Adipose tissue (tissue), 3 donors: Measurements from ENCODE around the gene SIL1. TPM values are rescaled to one million over a fixed set of nuclear protein-coding genes. Genes with fewer than 3 reads are reported as not detected.

Source experiments
- H3K27ac ChIP-seq: one replicate; pipeline ENCODE4 v1.5.1; 2013; ENCODE audit warnings: low read depth, low read length
- WGBS, 3 donors: extraction: QIAGEN DNeasy Blood & Tissue Kit; methylation state at CpG; one replicate each; pipeline ENCODE4 v1.1.7; 2013; 5-methylcytosine and 5-hydroxymethylcytosine counted together
- polyA plus RNA-seq, 3 donors: library from polyadenylated mRNA; stranded (reverse); fragments of 200-250 nt; gene quantifications; one replicate each; pipeline ENCODE4 v1.2.3, GENCODE V29; 2013
- donor health status: healthy with polysubstance abuse.
- donor health status: Bipolar disorder and iron deficiency.
- donor health status: healthy.

SIL1 gene
- polyA plus RNA-seq, 3 donors, result 31.5 to 65.9 (median 47.5) TPM

DNA sequence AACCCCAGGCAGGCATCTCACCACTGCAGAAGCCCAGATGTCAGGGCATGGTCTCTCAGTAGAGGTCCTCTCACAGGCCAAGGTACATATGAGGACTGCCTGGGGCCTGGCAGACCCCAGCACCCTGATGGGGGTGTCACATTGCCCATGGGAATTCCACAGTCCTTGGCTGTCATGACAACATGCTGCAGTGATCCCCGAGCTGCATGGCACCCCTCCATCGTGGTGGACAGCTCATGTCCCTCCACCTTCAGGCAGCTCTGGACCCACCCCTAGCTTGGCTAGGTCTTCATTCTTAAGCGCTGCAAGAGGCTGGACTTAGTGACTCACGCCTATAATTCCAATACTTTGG, 249.0 kb downstream of the SIL1 start:
- WGBS, 3 donors, result 71 to 92% (median 86%) methylated on average over 4 of the region's 4 CpGs
- H3K27ac ChIP-seq, result no peak overlapping the region

DNA sequence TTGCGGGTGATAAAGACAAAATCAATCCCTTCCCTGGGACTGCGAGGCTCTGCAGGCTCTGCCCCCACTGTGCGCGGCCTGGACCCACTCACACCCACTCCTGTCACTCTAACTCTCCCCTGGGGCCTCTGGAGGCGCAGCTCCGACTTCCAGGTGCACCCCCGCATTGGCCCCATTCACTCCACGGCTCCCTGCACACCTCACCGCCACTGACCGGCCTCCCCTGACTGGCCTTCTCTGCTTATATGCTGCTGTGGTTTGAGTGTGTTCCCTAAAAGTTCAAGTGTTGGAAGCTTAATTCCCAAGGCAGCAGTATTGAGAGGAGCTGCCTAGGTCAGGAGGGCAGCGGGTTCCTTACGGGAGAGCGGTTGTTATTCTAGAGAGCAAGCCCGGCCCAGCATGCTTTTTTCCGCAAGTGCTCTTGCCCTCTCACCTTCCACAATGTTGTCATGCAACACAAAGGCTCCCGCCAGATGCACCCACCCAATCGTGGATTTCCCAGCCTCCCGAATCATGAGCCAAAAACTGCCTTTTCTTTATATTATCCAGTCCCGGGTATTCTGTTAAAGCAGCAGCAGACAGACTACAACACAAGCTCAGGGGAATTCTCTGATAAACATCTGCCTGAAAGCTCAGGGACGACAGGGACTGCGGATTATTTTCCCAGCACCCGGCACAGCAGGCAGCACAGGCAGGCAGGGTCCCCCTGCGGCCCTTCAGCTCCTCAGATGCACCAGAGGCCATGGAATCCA, 249.5 kb downstream of the SIL1 start:
- 52 to 79% (median 73%) methylated on average over 23 of the region's 23 CpGs for WGBS, 3 donors

GRCh38 chr5:138947780-138948179, 250.4 kb downstream of the SIL1 start:
- 37 to 95% (median 91%) methylated on average over 5 of the region's 5 CpGs for WGBS, 3 donors
- H3K27ac ChIP-seq, result no peak overlapping the region

More for the DNA sequence above, 249.5 kb downstream of the SIL1 start:
- no peak overlapping the region for H3K27ac ChIP-seq

DNA sequence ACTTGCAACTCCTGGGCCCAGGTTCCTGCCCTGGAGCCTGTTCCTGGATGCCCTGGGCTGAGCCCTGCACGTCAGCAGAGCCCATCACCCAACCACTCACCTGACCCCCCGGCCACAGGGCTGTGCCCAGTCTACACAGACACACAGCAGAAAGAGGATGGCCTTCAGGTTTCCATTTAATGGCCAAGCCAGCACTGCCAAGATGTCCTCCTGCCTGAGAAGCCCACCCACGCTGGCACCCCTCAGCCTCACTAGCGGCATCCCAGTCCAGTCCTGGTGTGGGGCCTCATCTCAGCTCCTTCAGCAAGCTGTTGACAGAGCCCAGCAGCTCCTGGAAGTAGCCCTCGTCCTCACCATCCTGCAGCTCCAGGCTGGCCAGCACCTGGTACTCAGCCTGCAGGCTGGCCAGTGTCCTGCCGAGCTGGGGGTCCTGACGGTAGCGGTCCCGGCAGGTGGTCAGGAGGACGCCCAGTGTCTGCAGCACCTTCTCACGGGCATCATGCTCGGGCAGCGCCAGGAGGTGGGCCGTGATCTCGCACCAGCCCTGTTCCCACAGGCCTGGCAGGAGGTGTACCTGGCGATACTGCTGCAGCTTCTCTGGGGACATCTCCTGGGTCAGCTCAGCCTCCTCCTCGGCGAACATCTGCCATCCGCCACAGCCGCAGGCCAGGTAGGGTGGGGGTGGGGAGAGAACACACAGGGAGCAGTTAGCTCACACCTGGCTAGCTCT, 251.2 kb downstream of the SIL1 start:
- WGBS, 3 donors, result 94 to 97% (median 96%) methylated on average over 20 of the region's 20 CpGs
- no peak overlapping the region for H3K27ac ChIP-seq

DNA sequence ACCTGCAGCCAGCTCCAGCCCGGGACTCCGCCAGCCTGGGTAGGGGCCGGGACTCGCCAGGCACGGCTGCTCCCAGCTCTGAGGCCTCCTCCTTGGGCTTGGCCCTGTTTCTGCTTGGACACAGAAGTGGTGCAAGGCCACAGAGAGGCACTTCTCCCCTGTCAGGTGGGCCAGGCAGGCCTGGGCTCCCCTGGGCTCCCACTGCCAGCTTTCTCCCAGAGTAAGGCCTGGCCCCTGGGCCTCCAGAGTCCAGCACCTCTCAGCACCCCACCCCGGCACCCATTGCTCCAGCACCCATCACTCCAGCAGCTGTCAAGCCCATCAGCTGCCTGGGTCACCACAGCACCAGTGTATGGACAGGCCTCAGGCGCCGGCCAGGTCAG, 251.9 kb downstream of the SIL1 start:
- no peak overlapping the region for H3K27ac ChIP-seq
- WGBS, 3 donors, result 64 to 93% (median 91%) methylated on average over 8 of the region's 8 CpGs

DNA sequence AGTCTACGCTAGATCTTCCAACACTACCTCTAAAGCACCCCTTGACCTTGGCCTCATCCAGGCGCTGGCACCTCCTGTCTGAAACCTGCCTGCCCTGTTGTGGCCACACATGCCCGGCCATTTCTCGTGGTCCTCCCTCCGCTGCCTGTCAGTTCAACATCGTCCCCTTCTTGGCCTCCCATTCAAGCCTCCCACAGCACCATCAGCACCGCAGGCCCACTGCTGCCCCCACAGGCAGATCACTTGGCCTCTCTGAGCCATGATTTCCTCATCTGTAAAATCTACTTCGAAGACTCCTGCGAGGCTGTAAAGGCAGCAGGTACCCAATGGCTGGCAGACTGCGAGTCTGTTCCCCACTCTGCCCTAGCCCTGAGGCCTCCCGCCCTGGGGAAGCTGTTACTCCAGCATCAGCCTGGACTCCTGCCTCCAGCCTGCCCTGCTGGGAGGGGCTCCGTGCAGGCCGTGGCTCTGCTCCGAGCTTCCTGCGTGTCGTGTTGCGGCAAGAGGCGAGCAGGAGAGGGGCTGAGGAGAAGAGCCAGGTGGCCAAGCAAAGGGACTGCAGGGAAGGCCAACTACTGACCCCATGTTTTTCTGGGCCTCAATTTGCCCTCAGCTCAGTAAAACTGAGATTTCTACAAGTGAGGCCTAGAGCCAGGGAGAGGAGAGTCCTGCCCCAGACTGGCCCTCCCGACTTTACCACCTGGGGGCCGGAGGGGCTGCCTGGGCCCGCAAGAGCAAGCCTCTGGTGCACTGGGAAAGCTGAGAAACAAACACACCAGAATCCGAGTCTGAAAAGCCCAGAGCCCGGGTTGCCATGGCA, 252.5 kb downstream of the SIL1 start:
- H3K27ac ChIP-seq, result no peak overlapping the region
- WGBS, 3 donors, result 83 to 90% (median 89%) methylated on average over 23 of the region's 23 CpGs

DNA sequence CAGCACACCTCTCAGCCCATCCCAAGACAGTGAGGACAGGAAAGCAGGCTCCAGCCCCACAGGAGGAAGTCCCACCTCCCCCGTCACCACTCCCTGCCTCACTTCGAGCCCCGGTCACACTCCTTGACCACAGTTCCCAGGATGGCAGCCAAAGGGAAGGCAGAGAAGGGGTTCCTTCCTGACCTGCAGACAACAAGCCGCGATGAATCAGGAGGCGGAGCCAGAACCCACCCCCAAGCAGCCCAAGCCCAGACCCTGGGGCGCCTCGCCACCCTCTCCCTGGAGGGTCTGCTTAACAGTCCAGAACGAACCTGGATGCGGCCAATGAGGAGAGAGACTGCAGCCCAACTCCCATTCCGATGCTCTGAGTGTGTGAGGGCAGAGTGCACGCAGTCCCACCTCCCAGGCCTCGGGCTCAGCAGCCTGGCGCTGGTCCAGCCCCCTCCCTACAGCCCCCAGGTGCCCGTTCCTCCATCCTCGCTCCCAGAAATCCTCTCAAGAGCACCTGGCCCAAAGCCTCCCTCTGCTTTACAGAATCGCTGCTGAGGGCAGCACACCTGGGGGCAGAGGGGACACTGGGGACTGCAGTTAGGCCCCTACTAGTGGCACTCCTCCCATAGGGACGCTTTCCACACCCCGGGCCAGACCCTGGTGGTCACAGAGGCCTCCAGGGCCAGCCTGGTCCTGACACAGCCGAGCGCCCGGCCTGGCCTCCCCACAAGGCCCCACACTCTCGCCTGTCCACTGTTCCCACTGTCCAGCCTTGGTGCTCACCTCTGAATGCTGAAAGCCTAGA, 253.4 kb downstream of the SIL1 start:
- 71 to 84% (median 79%) methylated on average over 22 to 23 of the region's 23 CpGs for WGBS, 3 donors
- H3K27ac ChIP-seq, result no peak overlapping the region

DNA sequence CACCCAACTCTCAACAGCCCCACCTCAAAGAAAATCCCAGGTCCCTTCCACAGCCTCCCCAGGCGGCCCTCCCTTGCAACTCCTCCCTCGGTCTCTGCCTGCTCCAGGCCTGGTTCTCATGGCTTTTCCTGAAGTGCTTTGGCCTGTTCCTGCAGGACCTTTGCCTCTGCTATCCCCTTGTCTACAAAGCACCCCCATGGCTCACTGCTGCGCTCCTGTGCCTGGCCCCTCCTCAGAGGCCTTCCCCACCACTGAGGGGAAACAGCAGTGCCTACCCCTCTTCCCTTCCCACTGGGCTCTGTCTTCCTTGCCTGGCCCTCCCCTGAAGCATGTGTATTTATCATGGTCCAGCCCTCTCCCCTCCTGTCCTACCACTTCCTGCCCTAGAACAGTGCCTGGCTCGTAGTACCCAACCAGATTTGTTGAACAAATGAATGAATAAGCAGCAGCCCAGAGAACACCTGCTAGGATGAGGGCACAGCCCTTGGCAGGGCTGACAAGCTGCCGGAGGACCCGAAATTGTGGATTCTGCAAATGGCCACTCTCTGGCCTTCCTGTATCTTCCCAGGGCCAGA, 254.5 kb downstream of the SIL1 start:
- 83 to 91% (median 83%) methylated on average over 6 of the region's 6 CpGs for WGBS, 3 donors
- no peak overlapping the region for H3K27ac ChIP-seq

GRCh38 chr5:138942861-138943260, 255.3 kb downstream of the SIL1 start:
- H3K27ac ChIP-seq, result no peak overlapping the region
- 86 to 89% (median 87%) methylated on average over 3 of the region's 3 CpGs for WGBS, 3 donors

DNA sequence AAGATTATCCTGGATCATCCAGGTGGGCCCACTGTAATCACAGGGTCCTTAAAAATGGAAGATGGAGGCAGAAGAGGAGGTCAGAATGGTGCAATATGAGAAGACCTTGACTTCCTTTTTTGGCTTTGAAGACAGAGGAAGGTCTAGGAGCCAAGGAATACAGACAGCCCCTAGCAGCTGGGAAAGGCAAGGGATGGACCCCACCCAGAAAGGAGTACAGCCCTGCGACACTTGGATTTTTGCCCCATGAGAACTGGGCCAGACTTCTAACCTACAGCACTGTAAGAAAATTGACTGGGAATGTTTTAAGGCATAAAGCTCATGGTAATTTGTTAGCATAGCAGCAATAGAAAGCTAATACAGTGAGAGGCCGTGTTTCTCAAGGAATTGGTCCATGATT, 256.1 kb downstream of the SIL1 start:
- 77 to 93% (median 80%) methylated on average over 2 of the region's 2 CpGs for WGBS, 3 donors
- H3K27ac ChIP-seq, result no peak overlapping the region

DNA sequence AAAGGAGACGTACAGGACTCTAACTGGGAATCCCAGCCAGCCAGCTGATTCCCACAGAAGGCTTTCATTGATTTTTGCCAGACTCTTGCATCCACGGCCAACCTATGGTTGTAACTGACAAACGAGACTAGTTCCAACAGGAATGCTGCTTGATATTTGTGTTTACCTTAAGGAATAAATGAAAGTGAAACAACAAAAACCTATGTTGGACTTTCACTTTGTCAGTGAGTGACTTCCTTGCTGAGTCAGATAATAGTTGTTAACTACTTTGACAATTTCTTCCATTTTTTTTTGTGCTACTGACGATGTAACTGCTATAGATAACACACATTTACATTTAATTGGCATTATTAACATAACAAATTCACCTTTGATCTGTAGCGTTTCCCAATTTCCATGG, 259.6 kb downstream of the SIL1 start:
- 44 to 84% (median 83%) methylated on average over 5 of the region's 5 CpGs for WGBS, 3 donors
- H3K27ac ChIP-seq, result no peak overlapping the region

GRCh38 chr5:138937392-138938387, 260.5 kb downstream of the SIL1 start:
- 85 to 88% (median 85%) methylated on average over 25 of the region's 25 CpGs for WGBS, 3 donors
- H3K27ac ChIP-seq, result no peak overlapping the region

DNA sequence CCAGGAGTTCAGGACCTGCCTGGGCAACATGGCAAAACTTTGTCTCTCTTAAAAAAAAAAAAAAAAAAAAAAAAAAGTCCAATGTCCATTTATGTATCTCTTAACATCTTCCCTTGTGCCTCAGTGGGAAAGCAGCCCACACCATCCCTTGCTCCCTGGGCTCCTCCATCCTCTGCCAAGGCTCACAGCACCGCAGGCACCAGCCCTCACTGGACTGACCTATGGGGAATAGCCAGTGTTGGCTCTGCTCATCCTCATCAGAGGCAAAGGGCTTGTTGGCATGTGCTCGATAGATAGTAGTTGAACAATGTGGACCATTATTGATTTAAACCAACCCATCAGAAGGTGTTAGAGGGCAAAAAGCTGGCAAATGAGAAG, 261.2 kb downstream of the SIL1 start:
- no peak overlapping the region for H3K27ac ChIP-seq
- 44 to 84% (median 48%) methylated on average over 2 of the region's 2 CpGs for WGBS, 3 donors

- 81 to 89% (median 81%) methylated on average over 20 to 22 of the region's 22 CpGs for WGBS, 3 donors
- no peak overlapping the region for H3K27ac ChIP-seq
Observed at GRCh38 chr5:138936225-138936967, 261.8 kb downstream of the SIL1 start.

GRCh38 chr5:138935466-138935865, 262.7 kb downstream of the SIL1 start:
- no peak overlapping the region for H3K27ac ChIP-seq
- 86 to 91% (median 89%) methylated on average over 10 of the region's 10 CpGs for WGBS, 3 donors

- 90 to 92% (median 91%) methylated on average over 12 of the region's 12 CpGs for WGBS, 3 donors
Observed at GRCh38 chr5:138934971-138935370, 263.2 kb downstream of the SIL1 start.

More at GRCh38 chr5:138934971-138935370, 263.2 kb downstream of the SIL1 start:
- no peak overlapping the region for H3K27ac ChIP-seq
